Fibroblast of villous mesenchyme (primary cell): ENCODE results near the gene IKZF1. TPM values are rescaled to one million over a fixed set of nuclear protein-coding genes. Genes with fewer than 3 reads are reported as not detected.

Source experiments
- DNase-seq: peaks from one replicate; pipeline ENCODE4 v3.0.0-alpha.2; 2010; ENCODE audit warnings: low read depth
- H3K4me3 ChIP-seq: 2 replicates; pipeline ENCODE4 v1.5.1; 2011; ENCODE audit warnings: low read depth, mild to moderate bottlenecking, low read length
- total RNA-seq: library from RNA; depleted of rRNA; stranded (reverse); fragments of >200 nt; gene quantifications from 2 replicates; pipeline ENCODE4 v1.2.3, GENCODE V29; 2012
- TF ChIP-seq, protein P1 (sequence below): IDR thresholded peaks from 2 replicates; pipeline ENCODE4 v1.5.1; 2012; ENCODE audit warnings: low read depth, mild to moderate bottlenecking, low read length; ENCODE audit not compliant: insufficient read depth

IKZF1 gene
- total RNA-seq, 1 donor, result not detected

DNA sequence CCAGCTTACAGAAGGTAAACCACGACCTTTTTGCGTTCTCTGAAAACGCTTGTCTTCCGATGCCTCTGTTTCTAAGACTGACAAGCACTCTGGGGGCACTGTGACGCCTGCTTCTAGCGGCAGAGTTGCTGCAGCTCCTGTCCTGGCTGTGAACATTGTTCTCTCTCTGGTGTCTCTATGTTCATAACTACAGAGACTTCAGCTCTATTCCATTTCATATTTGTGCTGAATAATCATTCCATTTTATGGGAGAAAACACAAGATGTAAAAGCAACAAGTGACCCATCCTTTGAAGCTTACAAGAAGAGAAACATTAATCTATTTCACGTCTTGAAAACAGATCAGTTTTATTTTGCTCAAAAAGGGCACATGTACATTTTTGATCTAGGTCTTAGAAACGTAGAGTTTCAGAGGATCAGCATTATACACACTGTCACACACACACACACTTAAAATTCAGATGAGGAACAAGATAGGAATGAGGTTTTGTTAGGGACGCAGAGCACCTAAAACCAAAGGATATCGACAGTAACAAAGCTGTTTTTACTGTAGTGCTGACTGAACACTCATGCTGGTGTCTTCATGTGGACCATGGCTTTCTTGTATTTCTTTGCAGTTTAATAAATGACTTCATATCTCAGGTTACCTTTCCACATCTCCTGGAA, 3.0 kb downstream of the IKZF1 start:
- no peak overlapping the region for H3K4me3 ChIP-seq
- DNase-seq, result no peak
- TF ChIP-seq, protein P1, sequence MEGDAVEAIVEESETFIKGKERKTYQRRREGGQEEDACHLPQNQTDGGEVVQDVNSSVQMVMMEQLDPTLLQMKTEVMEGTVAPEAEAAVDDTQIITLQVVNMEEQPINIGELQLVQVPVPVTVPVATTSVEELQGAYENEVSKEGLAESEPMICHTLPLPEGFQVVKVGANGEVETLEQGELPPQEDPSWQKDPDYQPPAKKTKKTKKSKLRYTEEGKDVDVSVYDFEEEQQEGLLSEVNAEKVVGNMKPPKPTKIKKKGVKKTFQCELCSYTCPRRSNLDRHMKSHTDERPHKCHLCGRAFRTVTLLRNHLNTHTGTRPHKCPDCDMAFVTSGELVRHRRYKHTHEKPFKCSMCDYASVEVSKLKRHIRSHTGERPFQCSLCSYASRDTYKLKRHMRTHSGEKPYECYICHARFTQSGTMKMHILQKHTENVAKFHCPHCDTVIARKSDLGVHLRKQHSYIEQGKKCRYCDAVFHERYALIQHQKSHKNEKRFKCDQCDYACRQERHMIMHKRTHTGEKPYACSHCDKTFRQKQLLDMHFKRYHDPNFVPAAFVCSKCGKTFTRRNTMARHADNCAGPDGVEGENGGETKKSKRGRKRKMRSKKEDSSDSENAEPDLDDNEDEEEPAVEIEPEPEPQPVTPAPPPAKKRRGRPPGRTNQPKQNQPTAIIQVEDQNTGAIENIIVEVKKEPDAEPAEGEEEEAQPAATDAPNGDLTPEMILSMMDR, result no peak

DNA sequence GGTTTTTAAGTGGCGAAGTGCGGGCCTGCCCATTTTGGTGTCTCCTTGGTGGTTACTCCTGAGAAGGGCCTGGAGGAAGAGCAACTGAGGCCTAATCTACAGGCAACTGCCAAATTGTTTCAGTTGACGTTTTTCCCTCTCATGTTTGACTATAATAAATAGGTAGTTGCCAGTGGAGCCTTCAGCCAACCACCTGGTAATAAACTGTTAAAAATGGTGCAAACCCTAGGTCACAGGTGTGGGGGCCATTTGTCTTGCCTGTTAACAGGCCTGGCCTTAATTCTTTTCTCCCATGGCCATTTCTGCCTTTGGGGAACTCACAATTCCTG, 3.7 kb downstream of the IKZF1 start:
- no peak overlapping the region for H3K4me3 ChIP-seq
- no peak for DNase-seq
- TF ChIP-seq, protein P1, result no peak

DNA sequence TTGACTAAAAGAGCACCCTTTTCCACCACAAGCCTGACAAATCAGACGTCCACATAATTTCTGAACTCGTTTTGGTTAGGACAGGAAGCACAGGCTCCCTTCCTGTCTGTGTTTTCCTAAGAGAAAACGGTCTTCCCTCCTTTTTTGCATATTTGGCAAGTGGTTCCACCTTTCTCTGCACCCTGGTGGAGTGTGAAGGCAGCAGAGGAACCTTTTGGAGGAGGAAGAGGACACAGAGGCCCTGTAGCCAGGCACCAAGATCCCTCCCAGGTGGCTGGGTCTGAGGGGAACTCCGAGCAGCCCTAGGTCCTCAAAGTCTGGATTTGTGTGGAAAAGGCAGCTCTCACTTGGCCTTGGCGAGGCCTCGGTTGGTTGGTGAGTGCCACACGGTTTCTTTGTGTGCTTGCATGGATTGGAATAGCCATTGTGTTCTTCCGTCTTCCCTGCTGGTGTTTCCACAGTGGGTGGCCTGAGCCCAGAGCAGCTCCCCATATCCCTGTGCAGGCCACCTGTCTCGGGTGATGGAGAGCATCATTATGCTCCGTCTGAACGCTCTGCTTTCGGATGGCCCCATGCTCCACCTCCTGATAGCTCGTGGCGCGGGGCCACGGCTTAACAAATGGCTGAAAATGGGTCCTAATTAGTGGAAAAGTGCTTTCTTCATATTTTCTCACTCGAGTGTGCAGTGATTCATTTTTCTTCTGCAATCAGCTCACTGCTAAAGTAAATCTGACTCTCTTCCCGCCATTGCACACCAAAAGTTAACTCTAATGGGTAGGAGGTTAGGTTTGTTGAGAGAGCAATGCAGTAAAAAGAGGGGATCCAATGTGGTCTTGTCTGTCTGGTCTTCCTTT, 4.2 kb downstream of the IKZF1 start:
- TF ChIP-seq, protein P1, result no peak
- no peak overlapping the region for H3K4me3 ChIP-seq
- DNase-seq, result no peak

DNA sequence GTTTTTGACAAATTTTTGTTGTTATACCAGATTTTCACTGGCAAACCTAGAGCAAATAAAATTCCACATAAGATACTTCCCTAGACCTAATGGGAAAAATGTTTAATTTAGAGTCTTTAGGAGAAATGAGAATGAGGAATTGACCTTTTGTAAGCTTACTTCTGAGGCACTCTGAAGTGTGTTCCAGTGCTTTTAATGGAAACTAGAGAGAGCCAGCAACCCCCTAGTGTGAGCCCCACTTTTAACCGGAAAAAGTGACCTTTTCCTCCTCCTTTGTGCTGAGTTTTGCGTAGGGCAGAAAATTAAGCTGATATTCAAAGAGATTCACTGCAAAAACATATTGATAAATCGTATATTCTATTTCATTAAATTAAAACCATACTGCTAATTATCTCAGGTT, 5.2 kb downstream of the IKZF1 start:
- DNase-seq, result no peak
- TF ChIP-seq, protein P1, result no peak
- H3K4me3 ChIP-seq, result no peak overlapping the region

DNA sequence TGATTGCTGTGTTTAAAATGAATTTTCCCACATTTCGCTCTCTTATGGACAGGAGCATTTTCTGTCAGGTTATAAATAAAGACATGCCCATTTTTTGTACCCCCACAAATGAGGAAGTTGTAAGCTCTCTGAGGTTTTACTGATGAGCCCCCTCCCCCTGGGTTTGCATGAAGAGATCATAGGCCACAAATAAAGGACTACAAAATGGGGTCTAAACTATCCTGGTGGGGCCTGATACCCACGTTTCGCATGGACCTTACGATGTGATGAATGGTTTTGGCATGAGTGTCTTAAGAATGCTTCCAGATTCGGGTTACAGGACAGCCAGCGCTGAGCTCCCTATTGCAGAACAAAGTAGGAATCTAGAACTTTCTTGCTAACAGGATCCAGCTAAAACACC, 5.8 kb downstream of the IKZF1 start:
- TF ChIP-seq, protein P1, result no peak
- H3K4me3 ChIP-seq, result no peak overlapping the region
- DNase-seq, result no peak

DNA sequence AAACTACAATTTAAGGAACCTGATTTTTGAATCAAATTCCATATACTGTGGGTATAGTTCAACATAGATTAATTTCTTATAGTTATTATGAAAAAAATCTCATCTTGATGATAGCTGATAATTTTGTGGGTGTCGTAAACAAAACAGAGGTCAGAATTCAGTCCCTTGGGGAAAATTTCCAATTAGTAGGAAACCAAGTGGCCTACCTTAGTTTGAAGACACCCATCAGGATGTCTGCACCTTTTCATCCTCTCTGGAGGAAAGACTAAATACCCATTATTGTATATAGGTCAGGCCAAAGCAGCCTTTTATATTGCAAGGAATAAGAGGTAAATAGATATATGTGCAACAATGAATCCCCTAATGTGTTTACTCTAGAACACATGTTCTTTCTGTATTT, 6.4 kb downstream of the IKZF1 start:
- no peak for DNase-seq
- TF ChIP-seq, protein P1, result no peak
- no peak overlapping the region for H3K4me3 ChIP-seq
